Spleen (tissue), 7 donors: ENCODE measurements around the gene MED27.

Experiments used
- POLR2AphosphoS5 ChIP-seq, 3 donors: sonication (generic); formaldehyde crosslinking; IDR thresholded peaks; one replicate each; pipeline ENCODE4 v1.5.1; 2017; ENCODE audit warnings: antibody characterized with exemption in 3 of 3
- TF ChIP-seq, protein P1 (sequence below), 11 experiments: fragments of 200-600 bp in 7 of 11; fragments of 450-650 bp in 4 of 11; sonication (generic) in 4 of 11; IDR thresholded peaks in 8 of 11; conservative IDR thresholded peaks in 3 of 11; 1 replicate in 7 of 11; 2 replicates in 4 of 11; pipeline versions ENCODE4 v1.4.0 to v1.8.0; 2016 to 2021; ENCODE audit warnings: antibody characterized with exemption in 11 of 11, inconsistent platforms in 4 of 11, mild to moderate bottlenecking in 1 of 11
- donor health status: DM: no; HTN: no; CAD: no; lungs with moderate emphysema.
- donor health status: DM: no; HTN: no; CAD: no.
- donor health status: DM: no; HTN: no; CAD: no.

DNA sequence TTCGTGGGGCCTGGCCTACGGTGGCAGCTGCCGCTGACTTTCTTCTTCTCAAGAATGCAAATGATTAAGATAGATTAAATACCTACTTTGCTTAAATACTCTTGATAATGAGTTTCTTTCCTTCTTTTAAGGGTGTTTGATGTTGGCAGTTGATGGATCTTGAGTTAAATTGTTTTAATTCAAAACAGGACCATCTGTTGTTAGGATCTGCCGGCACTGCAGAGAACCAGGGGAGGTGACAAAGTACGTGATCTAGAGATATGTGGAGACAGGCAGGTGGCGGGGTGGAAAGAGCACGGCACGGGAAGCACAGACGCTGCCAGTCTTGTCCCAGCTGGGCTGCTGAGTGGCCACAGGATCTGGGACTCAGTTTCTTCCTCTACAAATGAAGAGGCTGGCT is 37.9 kb downstream of the MED27 start:
- TF ChIP-seq, protein P1, sequence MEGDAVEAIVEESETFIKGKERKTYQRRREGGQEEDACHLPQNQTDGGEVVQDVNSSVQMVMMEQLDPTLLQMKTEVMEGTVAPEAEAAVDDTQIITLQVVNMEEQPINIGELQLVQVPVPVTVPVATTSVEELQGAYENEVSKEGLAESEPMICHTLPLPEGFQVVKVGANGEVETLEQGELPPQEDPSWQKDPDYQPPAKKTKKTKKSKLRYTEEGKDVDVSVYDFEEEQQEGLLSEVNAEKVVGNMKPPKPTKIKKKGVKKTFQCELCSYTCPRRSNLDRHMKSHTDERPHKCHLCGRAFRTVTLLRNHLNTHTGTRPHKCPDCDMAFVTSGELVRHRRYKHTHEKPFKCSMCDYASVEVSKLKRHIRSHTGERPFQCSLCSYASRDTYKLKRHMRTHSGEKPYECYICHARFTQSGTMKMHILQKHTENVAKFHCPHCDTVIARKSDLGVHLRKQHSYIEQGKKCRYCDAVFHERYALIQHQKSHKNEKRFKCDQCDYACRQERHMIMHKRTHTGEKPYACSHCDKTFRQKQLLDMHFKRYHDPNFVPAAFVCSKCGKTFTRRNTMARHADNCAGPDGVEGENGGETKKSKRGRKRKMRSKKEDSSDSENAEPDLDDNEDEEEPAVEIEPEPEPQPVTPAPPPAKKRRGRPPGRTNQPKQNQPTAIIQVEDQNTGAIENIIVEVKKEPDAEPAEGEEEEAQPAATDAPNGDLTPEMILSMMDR (IDR thresholded peaks at IDR 0.05 in 8 of 11, conservative IDR thresholded peaks at IDR 0.05 in 3 of 11): no peak
- TF ChIP-seq POLR2AphosphoS5 (IDR thresholded peaks at IDR 0.05): no peak
